Measurements from ENCODE around the gene CRIM1.

The CRIM1 gene

DNA sequence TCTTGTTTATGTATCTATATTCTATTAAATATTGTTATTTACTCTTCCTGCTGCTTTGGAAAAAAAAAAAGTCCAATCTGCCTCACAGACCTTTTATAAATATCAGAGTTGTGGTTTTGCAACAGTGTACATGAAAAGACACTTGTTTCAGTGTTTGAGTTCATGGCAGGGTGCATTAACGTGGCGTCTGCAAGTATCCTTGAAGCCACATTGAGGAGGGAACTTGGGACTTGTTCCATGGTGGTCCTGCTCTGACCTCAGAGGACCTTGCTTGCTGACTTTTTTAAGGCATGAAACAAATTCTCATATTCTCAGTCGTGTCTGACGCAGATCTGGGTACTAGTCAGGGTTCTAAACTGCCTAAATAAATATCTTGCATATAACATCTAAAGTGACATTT lies 55.1 kb downstream of the CRIM1 start:
- H3K79me2 ChIP-seq (ENCODE audit: insufficient read depth, low read length) = no peaks in the 10 kb centered on the region
- DNase-seq (no peak), ATAC-seq (ENCODE audit: insufficient read depth, low read depth) (no peak)
- no peak overlapping the region for H2AFZ ChIP-seq (ENCODE audit: low read depth, low read length)
- TF ChIP-seq, protein P1, sequence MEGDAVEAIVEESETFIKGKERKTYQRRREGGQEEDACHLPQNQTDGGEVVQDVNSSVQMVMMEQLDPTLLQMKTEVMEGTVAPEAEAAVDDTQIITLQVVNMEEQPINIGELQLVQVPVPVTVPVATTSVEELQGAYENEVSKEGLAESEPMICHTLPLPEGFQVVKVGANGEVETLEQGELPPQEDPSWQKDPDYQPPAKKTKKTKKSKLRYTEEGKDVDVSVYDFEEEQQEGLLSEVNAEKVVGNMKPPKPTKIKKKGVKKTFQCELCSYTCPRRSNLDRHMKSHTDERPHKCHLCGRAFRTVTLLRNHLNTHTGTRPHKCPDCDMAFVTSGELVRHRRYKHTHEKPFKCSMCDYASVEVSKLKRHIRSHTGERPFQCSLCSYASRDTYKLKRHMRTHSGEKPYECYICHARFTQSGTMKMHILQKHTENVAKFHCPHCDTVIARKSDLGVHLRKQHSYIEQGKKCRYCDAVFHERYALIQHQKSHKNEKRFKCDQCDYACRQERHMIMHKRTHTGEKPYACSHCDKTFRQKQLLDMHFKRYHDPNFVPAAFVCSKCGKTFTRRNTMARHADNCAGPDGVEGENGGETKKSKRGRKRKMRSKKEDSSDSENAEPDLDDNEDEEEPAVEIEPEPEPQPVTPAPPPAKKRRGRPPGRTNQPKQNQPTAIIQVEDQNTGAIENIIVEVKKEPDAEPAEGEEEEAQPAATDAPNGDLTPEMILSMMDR (IDR thresholded peaks at IDR 0.05; ENCODE audit: borderline replicate concordance, extremely low read depth, low read length, poor library complexity, severe bottlenecking) = no peak
- no peak for TF ChIP-seq EZH2 (IDR thresholded peaks at IDR 0.05; ENCODE audit: borderline replicate concordance, low read depth, low read length, severe bottlenecking)
- H3K9me3 ChIP-seq (ENCODE audit: insufficient read depth, low read length, severe bottlenecking) = no peaks in the 10 kb centered on the region
- H4K20me1 ChIP-seq (ENCODE audit: insufficient read depth, low read length) = no peaks in the 10 kb centered on the region
- H3K4me1 ChIP-seq (ENCODE audit: insufficient read depth, low read length) = no peaks in the 10 kb centered on the region
- H3K4me2 ChIP-seq (ENCODE audit: insufficient read depth, low read length) = no peak overlapping the region
- H3K36me3 ChIP-seq (ENCODE audit: insufficient read depth, low read length) = no peaks in the 10 kb centered on the region
- peaks cover 6% of the 10 kb centered on the region for H3K27me3 ChIP-seq (ENCODE audit: insufficient read depth, low read length, poor library complexity)
- H3K27ac ChIP-seq (ENCODE audit: low read length) = no peak overlapping the region
- H3K4me3 ChIP-seq (ENCODE audit: low read depth in 1 of 2, low read length in 2 of 2) = no peak overlapping the region
- H3K9ac ChIP-seq (ENCODE audit: low read depth, low read length) = no peak overlapping the region

DNA sequence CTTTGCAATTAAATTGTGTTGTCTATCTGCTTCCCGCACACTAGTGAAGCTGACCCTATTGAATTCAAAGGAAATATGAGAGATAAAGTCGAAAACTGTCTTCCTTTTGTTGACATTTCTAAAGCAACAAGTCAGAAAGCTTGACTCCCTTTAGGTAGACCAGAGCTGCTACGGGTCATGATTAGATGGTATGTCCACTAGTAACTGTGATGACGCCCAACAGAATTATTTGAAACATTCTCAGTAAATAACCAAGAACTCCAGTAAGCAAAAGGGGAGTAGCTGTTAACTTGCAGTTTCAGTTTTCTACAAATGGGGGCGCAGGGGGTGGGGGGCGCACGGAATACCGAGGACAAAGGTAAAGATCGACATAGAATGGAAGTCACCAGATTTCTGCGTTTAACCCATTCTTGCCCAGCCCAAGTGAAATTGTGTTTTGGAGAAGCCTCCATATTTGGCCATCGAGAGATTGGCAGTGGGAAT lies 56.4 kb downstream of the CRIM1 start:
- H3K9ac ChIP-seq (ENCODE audit: low read depth, low read length) = no peak overlapping the region
- no peak overlapping the region for H3K4me2 ChIP-seq (ENCODE audit: insufficient read depth, low read length)
- no peak overlapping the region for H3K4me3 ChIP-seq (ENCODE audit: low read depth in 1 of 2, low read length in 2 of 2)
- H3K27me3 ChIP-seq (ENCODE audit: insufficient read depth, low read length, poor library complexity) = peaks cover 6% of the 10 kb centered on the region
- no peaks in the 10 kb centered on the region for H3K79me2 ChIP-seq (ENCODE audit: insufficient read depth, low read length)
- no peak overlapping the region for H3K27ac ChIP-seq (ENCODE audit: low read length)
- TF ChIP-seq EZH2 (IDR thresholded peaks at IDR 0.05; ENCODE audit: borderline replicate concordance, low read depth, low read length, severe bottlenecking) = no peak
- TF ChIP-seq, protein P1 (IDR thresholded peaks at IDR 0.05; ENCODE audit: borderline replicate concordance, extremely low read depth, low read length, poor library complexity, severe bottlenecking) = no peak
- no peaks in the 10 kb centered on the region for H3K9me3 ChIP-seq (ENCODE audit: insufficient read depth, low read length, severe bottlenecking)
- H3K36me3 ChIP-seq (ENCODE audit: insufficient read depth, low read length) = no peaks in the 10 kb centered on the region
- H4K20me1 ChIP-seq (ENCODE audit: insufficient read depth, low read length) = no peaks in the 10 kb centered on the region
- DNase-seq (no peak), ATAC-seq (ENCODE audit: insufficient read depth, low read depth) (no peak)
- H3K4me1 ChIP-seq (ENCODE audit: insufficient read depth, low read length) = no peaks in the 10 kb centered on the region
- H2AFZ ChIP-seq (ENCODE audit: low read depth, low read length) = no peak overlapping the region

DNA sequence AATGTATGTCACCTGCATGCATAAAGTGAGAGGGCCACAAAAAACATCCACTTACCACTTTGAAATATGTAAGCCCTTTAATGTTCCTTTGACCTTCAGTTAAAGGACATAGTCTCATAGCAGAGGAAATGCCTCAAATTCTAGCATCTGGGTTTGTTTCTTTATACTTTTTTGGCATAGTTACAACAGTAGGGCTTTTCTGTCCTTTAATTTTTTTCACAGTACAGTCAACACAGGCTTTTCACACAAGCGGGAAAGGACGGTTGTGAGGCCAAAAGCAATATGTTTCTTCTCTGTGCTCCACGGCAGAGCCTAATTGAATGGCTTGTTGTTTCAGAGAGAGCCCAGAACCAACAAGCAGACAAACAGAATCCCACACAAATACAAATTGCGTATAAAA lies 57.6 kb downstream of the CRIM1 start:
- Histone ChIP-seq H4K20me1 (ENCODE audit: insufficient read depth, low read length) (no peaks in the 10 kb centered on the region), H3K9ac (ENCODE audit: low read depth, low read length) (no peak overlapping the region), H3K4me2 (ENCODE audit: insufficient read depth, low read length) (no peak overlapping the region), H3K36me3 (ENCODE audit: insufficient read depth, low read length) (no peaks in the 10 kb centered on the region), H3K4me1 (ENCODE audit: insufficient read depth, low read length) (no peaks in the 10 kb centered on the region), H3K27ac (ENCODE audit: low read length) (no peak overlapping the region), H3K4me3 (ENCODE audit: low read depth in 1 of 2, low read length in 2 of 2) (no peak overlapping the region), H3K79me2 (ENCODE audit: insufficient read depth, low read length) (no peaks in the 10 kb centered on the region), H2AFZ (ENCODE audit: low read depth, low read length) (no peak overlapping the region), H3K27me3 (ENCODE audit: insufficient read depth, low read length, poor library complexity) (peaks cover 5% of the 10 kb centered on the region), H3K9me3 (ENCODE audit: insufficient read depth, low read length, severe bottlenecking) (no peaks in the 10 kb centered on the region)
- DNase-seq = no peak
- TF ChIP-seq, protein P1 (IDR thresholded peaks at IDR 0.05; ENCODE audit: borderline replicate concordance, extremely low read depth, low read length, poor library complexity, severe bottlenecking) = no peak
- no peak for TF ChIP-seq EZH2 (IDR thresholded peaks at IDR 0.05; ENCODE audit: borderline replicate concordance, low read depth, low read length, severe bottlenecking)
- ATAC-seq (ENCODE audit: insufficient read depth, low read depth) = no peak

DNA sequence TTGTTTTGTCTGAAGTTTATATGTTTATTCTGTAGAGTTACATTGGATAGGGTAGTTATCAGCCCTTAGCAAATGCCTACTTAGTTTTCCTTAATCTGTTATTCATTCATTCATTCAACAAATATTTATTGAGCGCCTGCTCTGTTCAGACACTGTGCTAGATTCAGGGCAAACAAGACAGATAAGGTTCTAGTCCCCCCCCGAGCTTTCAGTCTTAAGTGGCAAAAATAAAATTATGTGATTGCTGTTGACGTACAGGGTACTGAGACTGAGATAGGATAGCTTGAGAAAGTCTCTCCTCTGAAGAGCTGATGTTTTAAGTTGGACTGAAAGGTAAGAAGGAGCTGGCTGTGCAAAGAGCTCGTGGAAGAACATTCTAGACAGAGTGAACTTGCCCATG lies 58.7 kb downstream of the CRIM1 start:
- Histone ChIP-seq H3K79me2 (ENCODE audit: insufficient read depth, low read length) (no peaks in the 10 kb centered on the region), H3K4me2 (ENCODE audit: insufficient read depth, low read length) (no peak overlapping the region), H3K9me3 (ENCODE audit: insufficient read depth, low read length, severe bottlenecking) (no peaks in the 10 kb centered on the region), H3K27ac (ENCODE audit: low read length) (no peak overlapping the region), H3K27me3 (ENCODE audit: insufficient read depth, low read length, poor library complexity) (peaks cover 2% of the 10 kb centered on the region), H4K20me1 (ENCODE audit: insufficient read depth, low read length) (no peaks in the 10 kb centered on the region), H3K9ac (ENCODE audit: low read depth, low read length) (no peak overlapping the region), H2AFZ (ENCODE audit: low read depth, low read length) (no peak overlapping the region), H3K4me1 (ENCODE audit: insufficient read depth, low read length) (no peaks in the 10 kb centered on the region), H3K4me3 (ENCODE audit: low read depth in 1 of 2, low read length in 2 of 2) (no peak overlapping the region), H3K36me3 (ENCODE audit: insufficient read depth, low read length) (no peaks in the 10 kb centered on the region)
- TF ChIP-seq EZH2 (IDR thresholded peaks at IDR 0.05; ENCODE audit: borderline replicate concordance, low read depth, low read length, severe bottlenecking) = no peak
- TF ChIP-seq, protein P1 (IDR thresholded peaks at IDR 0.05; ENCODE audit: borderline replicate concordance, extremely low read depth, low read length, poor library complexity, severe bottlenecking) = no peak
- ATAC-seq (ENCODE audit: insufficient read depth, low read depth) = no peak
- no peak for DNase-seq

Data from DND-41 (cell line).